ENCODE results near the gene LTO1. TPM values are rescaled to one million over a fixed set of nuclear protein-coding genes. Genes with fewer than 3 reads are reported as not detected.

Gene LTO1
- total RNA-seq, 1 donor from 2014 or later = 21.4 TPM

DNA sequence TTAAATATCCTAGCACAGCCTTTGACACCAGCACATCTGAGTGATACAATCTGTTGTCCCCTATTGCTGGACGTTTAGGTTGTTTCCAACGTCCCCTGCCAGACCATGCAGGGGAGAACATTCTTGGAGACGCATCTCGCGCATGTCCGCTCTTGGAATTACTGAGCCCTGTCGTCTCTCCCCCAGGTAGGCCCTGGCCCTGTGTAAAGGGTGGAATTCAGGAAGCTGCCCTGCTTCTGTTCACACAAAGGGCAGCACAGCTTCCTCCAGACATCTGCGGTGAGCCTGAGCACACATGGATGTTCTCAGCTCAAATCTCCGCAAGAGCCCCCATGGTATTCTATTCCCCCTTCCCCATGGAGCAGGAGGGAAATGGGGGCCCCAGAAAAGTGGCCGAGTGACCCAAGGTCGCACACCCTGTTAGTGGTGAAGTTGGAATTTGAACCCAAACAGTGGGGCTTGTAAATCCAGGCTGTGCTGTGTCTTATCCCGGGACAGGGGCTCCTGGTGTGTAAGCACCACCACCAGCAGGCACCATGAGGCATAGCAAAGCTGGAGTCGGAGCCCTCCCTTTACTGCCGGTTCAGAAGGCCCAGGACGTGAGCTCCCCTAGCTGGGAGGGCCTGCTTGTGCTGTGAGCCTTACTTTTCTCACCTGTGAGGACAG lies 33.7 kb upstream of the LTO1 start:
- TF ChIP-seq CTCF (IDR thresholded peaks at IDR 0.05) = no peak
- Mint-ChIP-seq H3K27ac (ENCODE audit: unreplicated experiment) (no peak overlapping the region), H3K4me3 (ENCODE audit: unreplicated experiment) (no peak overlapping the region), H3K9me3 (ENCODE audit: unreplicated experiment) (no peaks in the 10 kb centered on the region), H3K4me1 (ENCODE audit: unreplicated experiment) (peaks cover 12% of the 10 kb centered on the region), H3K27me3 (ENCODE audit: unreplicated experiment) (peaks cover 43% of the 10 kb centered on the region), H3K36me3 (ENCODE audit: unreplicated experiment) (no peaks in the 10 kb centered on the region)
- no peak for DNase-seq (ENCODE audit: extremely low spot score, unreplicated experiment)

GRCh38 chr11:69707176-69707575 lies 32.0 kb upstream of the LTO1 start:
- Mint-ChIP-seq H3K27ac (ENCODE audit: unreplicated experiment) (no peak overlapping the region), H3K4me3 (ENCODE audit: unreplicated experiment) (no peak overlapping the region), H3K27me3 (ENCODE audit: unreplicated experiment) (peaks cover 48% of the 10 kb centered on the region), H3K4me1 (ENCODE audit: unreplicated experiment) (peaks cover 17% of the 10 kb centered on the region), H3K9me3 (ENCODE audit: unreplicated experiment) (no peaks in the 10 kb centered on the region), H3K36me3 (ENCODE audit: unreplicated experiment) (no peaks in the 10 kb centered on the region)
- no peak for TF ChIP-seq CTCF (IDR thresholded peaks at IDR 0.05)
- no peak for DNase-seq (ENCODE audit: extremely low spot score, unreplicated experiment)

GRCh38 chr11:69705901-69706787 lies 31.0 kb upstream of the LTO1 start:
- no peak for DNase-seq (ENCODE audit: extremely low spot score, unreplicated experiment)
- H3K4me3 Mint-ChIP-seq (ENCODE audit: unreplicated experiment) = no peak overlapping the region
- no peaks in the 10 kb centered on the region for H3K9me3 Mint-ChIP-seq (ENCODE audit: unreplicated experiment)
- H3K27ac Mint-ChIP-seq (ENCODE audit: unreplicated experiment) = no peak overlapping the region
- H3K36me3 Mint-ChIP-seq (ENCODE audit: unreplicated experiment) = no peaks in the 10 kb centered on the region
- H3K27me3 Mint-ChIP-seq (ENCODE audit: unreplicated experiment) = peaks cover 50% of the 10 kb centered on the region
- peaks cover 14% of the 10 kb centered on the region for H3K4me1 Mint-ChIP-seq (ENCODE audit: unreplicated experiment)
- no peak for TF ChIP-seq CTCF (IDR thresholded peaks at IDR 0.05)

GRCh38 chr11:69705351-69705811 lies 30.2 kb upstream of the LTO1 start:
- TF ChIP-seq CTCF (IDR thresholded peaks at IDR 0.05) = no peak
- Mint-ChIP-seq H3K27me3 (ENCODE audit: unreplicated experiment) (peaks cover 55% of the 10 kb centered on the region), H3K9me3 (ENCODE audit: unreplicated experiment) (no peaks in the 10 kb centered on the region), H3K27ac (ENCODE audit: unreplicated experiment) (no peak overlapping the region), H3K4me1 (ENCODE audit: unreplicated experiment) (peaks cover 22% of the 10 kb centered on the region), H3K36me3 (ENCODE audit: unreplicated experiment) (no peaks in the 10 kb centered on the region), H3K4me3 (ENCODE audit: unreplicated experiment) (no peak overlapping the region)
- DNase-seq (ENCODE audit: extremely low spot score, unreplicated experiment) = no peak
